Mononuclear cell (primary cell): Measurements from ENCODE around the gene HOXB6. TPM values are rescaled to one million over a fixed set of nuclear protein-coding genes. Genes with fewer than 3 reads are reported as not detected.
A peak's percentile ranks its signal among the peaks of the same experiment; 100 is the strongest.

Experiments
- H3K27me3 ChIP-seq: 2 replicates; pipeline ENCODE4 v1.6.0; 2011; ENCODE audit warnings: low read length, control low read depth; ENCODE audit not compliant: insufficient read depth
- H3K4me1 ChIP-seq: 2 replicates; pipeline ENCODE4 v1.5.1; 2011; ENCODE audit warnings: mild to moderate bottlenecking, low read length, control low read depth; ENCODE audit not compliant: insufficient read depth
- H3K4me3 ChIP-seq: 2 replicates; pipeline ENCODE4 v1.5.1; 2011; ENCODE audit warnings: mild to moderate bottlenecking, low read length, moderate library complexity
- H3K9me3 ChIP-seq: 2 replicates; pipeline ENCODE4 v1.5.1; 2011; ENCODE audit warnings: low read depth, mild to moderate bottlenecking, control low read depth, low read length
- total RNA-seq: library from RNA; depleted of rRNA; stranded (reverse); fragments of >200 nt; gene quantifications from one replicate; pipeline ENCODE4 v1.2.3, GENCODE V29; 2012

HOXB6 gene
- total RNA-seq, 1 donor, result not detected

DNA sequence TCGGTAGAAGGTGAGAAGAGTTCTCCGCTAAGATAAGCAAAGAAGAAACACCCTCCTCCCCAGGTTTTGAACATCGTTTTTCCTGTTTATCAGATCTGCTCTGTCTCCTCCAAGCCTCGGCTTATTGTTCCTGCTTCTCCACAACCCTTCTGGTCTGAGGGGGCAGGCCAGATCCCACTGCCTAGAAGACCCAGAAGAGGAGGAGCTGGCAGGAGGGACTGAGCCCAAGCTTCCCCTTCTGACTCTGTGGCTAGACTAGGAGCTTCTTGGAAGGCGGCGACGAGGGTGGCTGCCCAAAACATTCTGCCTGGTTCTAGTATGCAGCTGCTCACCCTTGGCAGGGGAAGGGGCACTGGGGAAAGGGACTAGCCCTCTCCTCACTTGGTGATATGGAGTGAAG lies 6.0 kb downstream of the HOXB6 start:
- Histone ChIP-seq H3K4me1 (peaks cover 35% of the 10 kb centered on the region), H3K4me3 (no peak overlapping the region), H3K9me3 (no peaks in the 10 kb centered on the region), H3K27me3 (peaks cover 97% of the 10 kb centered on the region)

DNA sequence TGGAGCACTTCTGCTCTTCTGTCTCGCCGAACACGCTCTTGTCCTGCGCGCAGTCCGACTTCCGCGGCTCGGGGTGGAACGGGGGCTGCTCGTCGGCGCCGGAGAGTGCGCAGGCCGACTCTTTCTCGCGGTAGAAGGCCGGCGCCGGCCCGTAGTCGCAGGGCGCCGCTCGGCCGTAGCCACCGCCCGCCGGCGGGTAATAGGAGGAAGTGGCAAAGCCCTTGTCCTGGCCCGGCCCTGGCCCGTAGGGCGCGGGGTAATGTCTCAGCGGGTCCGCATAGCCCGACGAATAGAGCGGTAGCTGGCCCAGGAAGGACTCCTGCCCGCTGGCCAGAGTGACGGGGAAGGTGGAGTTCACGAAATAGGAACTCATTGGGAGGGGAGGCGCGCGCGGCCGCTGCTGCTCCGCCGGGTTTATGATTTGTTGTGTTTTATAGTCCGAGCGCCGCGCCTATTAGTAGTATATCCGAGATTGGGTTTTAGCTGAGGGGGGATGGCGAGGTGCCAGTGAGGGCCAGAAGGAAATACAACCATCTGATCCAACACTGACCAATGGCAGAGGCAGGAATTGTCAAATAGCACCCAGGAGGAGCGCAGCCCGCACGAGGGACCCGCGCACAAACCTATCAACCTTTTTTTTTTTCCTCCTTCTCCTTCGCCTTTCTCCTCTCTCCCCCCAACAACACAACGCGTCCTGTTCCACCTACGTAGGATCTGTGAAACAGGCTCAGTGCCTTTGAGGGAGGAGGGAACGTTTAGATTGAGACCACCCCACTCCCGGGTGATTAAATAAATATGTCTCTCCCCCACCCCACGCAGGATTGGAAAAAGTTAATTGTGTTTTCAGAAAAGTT lies 6.8 kb downstream of the HOXB6 start:
- Histone ChIP-seq H3K27me3 (peaks cover 95% of the 10 kb centered on the region), H3K4me1 (peaks cover 41% of the 10 kb centered on the region), H3K9me3 (no peaks in the 10 kb centered on the region), H3K4me3 (peak overlapping the region; percentile 10)

DNA sequence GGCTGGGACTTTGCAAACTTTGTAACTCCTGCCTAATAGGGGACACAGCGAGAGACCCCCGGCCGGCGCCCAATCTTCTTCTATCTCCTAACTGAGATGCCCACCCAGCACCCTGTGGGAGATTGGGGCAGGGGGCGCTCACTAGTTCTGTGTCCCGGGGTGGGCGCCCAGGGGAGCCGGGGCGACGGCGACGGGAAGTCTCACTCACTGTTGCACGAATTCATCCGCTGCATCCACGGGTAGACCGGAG lies 7.3 kb downstream of the HOXB6 start:
- Histone ChIP-seq H3K9me3 (no peaks in the 10 kb centered on the region), H3K4me3 (peak overlapping the region; percentile 10), H3K4me1 (peaks cover 43% of the 10 kb centered on the region), H3K27me3 (peaks cover 95% of the 10 kb centered on the region)

DNA sequence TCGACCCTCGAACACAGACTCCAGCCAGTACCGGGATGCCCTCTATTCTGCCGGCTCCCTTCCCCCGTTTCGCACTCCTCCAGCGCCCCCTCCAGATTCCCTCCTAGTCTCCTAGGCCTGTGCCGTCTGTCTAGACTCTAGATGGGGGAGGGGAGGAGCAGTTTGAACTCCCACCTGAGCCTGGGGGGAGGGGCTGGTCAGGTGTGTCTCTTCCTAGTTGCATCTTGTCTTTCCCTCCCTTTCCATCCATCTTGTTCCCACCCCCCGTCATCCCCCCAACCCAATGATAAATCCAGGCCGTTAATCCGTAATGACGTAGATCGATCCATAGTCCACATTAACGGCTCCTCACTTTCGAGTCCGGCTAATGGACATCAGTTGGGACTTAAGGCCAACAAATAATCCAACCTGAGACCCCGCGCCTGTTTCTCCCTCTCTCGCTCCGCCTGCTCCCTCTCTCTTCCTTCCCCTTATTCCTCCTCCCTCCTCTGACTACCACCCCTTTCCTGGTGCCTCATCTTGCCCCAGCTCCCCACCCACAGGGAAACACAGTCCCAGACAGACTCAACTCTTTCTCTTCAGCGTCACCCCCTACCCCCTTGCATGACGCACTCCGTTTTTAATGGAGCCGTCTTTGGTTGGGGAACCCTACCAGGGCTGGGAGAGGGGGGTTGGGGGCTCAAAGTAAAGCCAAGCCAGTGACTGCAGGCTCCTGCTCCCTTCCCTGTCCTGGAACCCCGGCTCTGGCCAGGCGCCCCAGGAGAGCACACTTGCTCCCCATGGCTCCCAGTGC lies 7.9 kb downstream of the HOXB6 start:
- peaks cover 42% of the 10 kb centered on the region for H3K4me1 ChIP-seq
- H3K27me3 ChIP-seq, result peaks cover 96% of the 10 kb centered on the region
- H3K9me3 ChIP-seq, result no peaks in the 10 kb centered on the region
- no peak overlapping the region for H3K4me3 ChIP-seq

DNA sequence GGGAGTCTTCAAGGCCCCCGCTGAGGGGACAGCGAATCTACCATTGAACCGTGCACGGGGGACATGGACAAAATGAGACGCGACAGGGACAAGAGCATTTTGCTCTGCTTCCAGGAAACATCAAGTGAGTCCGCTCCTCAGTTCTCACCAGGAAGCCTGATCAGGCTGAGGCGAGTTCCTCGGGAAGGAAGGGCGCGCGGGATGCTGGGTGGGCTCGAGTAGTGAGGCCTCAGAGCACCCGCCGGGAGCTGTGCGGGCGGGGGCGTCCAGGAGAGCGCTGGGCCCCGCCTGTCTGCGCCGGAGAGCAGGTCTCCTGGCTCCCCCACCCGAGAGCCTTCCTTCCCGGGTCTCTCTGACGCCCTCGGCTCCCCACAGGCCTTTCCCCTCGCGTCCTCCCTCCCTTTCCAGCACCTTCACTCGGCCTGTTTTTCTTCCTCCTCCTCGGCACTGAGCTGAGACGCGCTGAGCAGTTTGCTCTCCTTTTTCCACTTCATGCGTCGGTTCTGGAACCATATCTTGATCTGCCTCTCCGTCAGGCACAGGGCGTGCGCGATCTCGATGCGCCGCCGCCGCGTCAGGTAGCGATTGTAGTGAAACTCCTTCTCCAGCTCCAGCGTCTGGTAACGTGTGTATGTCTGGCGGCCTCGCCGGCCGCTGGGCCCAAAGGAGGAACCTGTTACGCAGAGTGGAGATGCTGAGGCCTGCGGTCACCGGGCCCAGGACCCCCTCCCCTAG lies 8.6 kb downstream of the HOXB6 start:
- H3K4me1 ChIP-seq, result peaks cover 42% of the 10 kb centered on the region
- peaks cover 96% of the 10 kb centered on the region for H3K27me3 ChIP-seq
- no peaks in the 10 kb centered on the region for H3K9me3 ChIP-seq

DNA sequence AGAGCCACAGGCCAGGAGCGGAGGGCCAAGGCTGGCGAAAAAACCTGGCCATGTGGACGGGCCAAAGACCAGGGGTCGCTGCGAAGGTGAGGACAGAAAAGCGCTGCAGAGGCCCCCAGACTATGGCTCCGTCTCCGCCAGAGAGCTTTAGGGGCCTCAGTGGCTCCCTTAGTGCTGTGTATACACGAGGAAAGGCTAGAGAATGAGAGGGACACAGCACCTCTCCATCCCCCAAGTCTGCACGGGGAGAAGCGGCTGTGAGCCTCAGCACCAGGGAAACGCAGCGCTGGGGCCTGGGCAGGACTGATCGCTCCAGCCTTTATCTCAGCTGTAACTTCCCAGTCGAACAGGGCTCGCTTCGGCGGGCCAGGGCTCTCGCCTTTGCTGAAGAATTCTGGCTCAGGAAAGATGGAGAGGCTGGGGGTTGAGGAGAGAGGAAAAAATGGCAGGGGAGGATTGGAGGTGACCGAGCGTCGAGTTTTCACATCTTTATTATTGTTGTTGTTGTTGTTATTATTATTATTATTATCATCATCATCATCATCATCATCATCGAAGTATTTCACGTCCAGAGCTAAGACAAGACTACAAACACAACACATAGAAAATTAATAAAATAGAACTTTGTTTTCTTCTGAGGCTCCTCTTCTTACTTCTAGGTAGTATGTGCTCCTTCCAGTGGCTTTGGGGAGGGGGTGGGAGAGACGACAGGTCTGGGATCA lies 9.3 kb downstream of the HOXB6 start:
- no peaks in the 10 kb centered on the region for H3K9me3 ChIP-seq
- peaks cover 96% of the 10 kb centered on the region for H3K27me3 ChIP-seq
- H3K4me1 ChIP-seq, result peaks cover 42% of the 10 kb centered on the region
- H3K4me3 ChIP-seq, result no peak overlapping the region

More for the DNA sequence above, 8.6 kb downstream of the HOXB6 start:
- no peak overlapping the region for H3K4me3 ChIP-seq

DNA sequence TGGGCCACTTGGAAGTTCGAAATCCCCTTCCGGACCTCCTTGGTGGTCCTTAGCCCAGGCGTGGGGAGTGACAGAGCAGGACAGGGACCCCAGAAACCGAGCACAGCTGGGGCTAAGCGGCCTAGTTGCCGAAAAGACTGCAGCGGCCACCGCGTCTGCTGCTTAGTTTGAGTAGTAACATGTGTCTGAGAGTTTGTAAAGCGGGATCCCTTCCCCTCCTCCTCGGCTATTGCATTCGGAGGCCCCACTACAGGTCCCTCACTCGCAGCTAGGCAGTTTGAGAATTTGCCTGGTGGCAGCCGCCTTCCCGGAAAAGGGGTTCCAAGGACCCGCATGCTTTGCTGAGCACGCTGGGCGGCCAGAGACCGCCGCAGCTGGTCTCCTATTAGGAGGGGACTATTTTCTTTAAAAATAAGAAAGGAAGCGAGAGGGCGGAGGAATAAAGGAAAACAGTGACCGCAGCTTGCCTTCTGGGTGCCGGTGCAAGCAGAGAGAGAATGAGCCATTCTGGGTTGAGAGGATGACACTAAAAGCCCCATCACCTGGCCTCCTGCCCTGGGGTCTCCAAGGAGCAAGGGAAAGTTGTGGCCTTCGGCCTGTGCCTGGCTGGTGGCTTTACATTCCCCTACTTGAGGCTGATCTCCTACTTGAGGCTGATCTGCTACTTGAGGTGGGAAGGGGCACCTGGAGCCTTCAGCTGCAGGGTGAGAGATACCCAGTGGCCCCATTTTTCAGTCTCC lies 10.1 kb downstream of the HOXB6 start:
- Histone ChIP-seq H3K4me3 (no peak overlapping the region), H3K27me3 (peaks cover 96% of the 10 kb centered on the region), H3K4me1 (peaks cover 42% of the 10 kb centered on the region)

DNA sequence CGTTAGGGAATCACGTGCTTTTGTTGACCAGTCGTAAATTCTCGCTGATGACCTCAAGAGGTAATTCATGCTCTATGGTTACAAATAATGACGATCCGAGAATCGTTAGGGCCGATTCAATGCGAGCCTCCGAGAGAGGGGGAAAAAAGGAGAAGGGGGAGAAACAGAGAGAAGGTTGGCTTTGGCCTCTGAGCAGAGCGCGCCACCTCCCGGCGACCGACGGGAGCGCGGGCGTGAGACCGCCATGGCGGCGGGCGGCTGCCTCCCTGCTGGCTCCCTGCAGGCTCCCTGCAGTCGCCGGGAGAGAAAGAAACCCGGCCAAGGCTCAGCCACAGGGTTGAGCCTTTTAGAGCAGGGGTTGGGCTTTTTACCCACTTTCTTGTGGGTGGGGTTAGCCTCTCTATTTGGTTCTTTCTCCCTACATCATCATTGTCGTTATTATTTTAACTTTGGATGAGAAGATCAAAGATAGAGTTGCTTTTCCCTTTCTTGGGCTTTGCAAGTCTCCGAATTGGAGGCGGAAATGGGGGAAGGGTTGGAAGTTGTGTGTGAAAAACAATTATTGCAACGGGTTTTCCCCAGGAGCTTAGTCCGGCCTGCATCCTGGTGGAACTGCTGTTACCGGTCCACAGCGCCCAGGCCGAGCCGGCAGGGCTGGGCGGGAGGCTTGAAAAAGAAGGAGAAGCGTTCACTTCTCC lies 10.8 kb downstream of the HOXB6 start:
- Histone ChIP-seq H3K9me3 (no peaks in the 10 kb centered on the region), H3K27me3 (peaks cover 96% of the 10 kb centered on the region), H3K4me1 (peaks cover 42% of the 10 kb centered on the region), H3K4me3 (no peak overlapping the region)

More for the DNA sequence above, 10.1 kb downstream of the HOXB6 start:
- H3K9me3 ChIP-seq, result no peaks in the 10 kb centered on the region

DNA sequence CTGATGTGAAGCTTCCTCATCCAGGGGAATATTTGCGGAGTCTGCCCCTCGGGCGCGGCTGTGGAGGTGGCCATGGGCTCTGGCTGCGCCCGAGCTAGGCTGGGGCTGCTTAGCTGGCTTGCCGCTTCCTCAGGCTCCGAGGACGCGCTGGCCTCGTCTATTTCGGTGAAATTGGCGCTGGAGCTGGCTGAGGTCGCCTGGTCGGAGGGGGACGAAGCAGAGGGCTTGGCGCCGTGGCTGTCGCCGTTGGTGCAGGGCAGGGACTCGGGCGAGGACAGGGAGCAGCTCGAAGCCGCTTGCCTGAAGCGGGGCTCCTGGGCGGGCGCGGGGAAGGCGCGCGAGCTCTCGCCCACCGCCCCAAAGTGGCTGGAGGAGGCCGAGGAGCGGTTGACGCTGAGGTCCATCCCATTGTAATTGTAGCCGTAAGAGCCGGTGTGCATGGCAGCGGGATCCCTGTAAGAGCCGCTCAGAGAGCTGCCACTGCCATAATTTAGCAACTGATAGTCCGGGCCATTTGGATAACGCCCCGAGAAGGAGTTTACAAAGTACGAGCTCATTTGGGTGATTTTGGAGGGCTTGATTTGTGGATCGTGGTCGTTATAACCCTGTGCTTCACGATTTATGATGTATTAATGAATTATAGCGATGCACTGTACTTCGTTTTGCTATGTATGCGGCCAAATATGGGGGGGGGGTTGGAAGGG lies 11.5 kb downstream of the HOXB6 start, which contains the start of gene HOXB5:
Gene HOXB5 (minus strand): TSS at position 654 of the 704 bp plus-strand sequence. CDS start 97 bp downstream, at position 557.
- H3K9me3 ChIP-seq, result no peaks in the 10 kb centered on the region
- no peak within 1 kb of the TSS for H3K4me3 ChIP-seq
- H3K27me3 ChIP-seq, result peaks cover 96% of the 10 kb centered on the region
- H3K4me1 ChIP-seq, result peaks cover 40% of the 10 kb centered on the region

DNA sequence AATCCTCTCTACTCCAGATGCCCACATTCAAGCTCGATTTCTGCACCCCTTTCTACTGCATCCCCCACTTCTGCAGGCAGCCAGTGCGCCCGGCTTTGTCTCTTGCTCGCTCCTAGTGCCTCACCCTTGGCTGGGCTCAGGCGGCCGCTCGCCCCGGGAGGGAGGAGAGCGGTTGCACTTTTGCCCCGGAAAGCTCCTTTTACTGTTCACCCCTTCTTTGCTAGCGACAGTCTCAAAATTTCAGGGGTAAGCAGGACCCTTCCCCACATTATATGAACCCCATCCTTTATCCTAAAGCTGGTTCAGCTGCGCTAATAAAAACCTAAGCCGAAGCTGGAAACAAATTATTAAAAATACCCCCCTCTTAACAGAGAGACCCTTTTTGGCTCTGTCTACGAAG lies 12.2 kb downstream of the HOXB6 start:
- Histone ChIP-seq H3K4me3 (no peak overlapping the region), H3K4me1 (peaks cover 36% of the 10 kb centered on the region), H3K9me3 (no peaks in the 10 kb centered on the region), H3K27me3 (peaks cover 96% of the 10 kb centered on the region)

DNA sequence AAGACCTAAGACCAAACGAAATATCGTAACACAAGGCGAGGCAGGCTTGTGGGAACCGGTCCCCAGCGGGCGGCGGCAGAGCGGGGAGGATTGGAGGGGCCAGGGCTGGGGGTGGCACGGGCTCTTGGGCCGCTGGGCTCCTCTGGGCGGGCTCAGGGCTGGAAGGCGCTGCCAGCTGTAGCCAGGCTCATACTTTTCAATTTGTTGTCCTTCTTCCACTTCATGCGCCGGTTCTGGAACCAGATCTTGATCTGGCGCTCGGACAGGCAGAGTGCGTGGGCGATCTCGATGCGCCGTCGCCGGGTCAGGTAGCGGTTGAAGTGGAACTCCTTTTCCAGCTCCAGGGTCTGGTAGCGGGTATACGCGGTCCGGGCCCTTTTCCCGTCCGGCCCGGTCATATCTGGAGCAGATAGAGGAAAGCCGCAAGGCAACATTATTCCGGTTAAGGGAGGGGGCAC lies 12.7 kb downstream of the HOXB6 start:
- Histone ChIP-seq H3K27me3 (peaks cover 96% of the 10 kb centered on the region), H3K4me1 (peaks cover 36% of the 10 kb centered on the region)

DNA sequence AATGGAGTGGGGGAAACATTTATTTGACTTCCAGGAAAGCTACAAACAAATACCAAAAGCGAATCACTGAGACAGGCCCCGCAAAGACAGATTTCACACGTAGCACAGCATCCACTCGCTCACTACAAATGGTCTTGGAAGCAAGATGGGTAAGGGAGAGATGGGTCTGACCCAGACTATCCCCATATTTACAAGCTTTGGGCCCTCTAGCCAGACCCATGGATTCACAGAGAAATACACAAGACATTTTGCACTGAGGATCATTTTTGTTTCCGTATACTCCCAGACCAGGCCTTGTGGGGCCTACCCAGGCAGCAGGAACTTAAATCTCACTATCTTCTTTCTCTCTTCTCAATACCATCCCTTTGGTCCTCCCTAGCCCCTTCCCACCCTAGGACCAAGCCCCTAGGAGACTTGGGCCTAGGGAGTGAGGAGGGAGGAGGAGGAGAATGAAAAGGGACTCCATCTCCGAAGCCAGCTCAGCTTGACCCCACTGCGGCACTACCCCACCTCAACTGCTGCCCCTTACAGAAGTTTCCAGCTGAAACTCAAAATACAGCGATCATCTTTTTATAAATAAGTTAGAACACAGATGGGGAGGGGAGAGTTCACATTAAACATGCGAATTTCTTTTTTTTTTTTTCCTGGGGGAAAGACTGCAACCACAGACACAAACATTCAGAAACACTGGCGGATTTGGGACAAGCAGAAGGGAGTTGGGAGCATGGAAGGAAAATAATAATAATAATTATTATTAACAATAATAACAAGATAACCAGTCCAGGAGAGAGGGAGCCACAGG lies 13.3 kb downstream of the HOXB6 start:
- H3K4me3 ChIP-seq, result no peak overlapping the region
- H3K4me1 ChIP-seq, result peaks cover 35% of the 10 kb centered on the region
- peaks cover 96% of the 10 kb centered on the region for H3K27me3 ChIP-seq
- H3K9me3 ChIP-seq, result no peaks in the 10 kb centered on the region

More for the DNA sequence above, 12.7 kb downstream of the HOXB6 start:
- H3K4me3 ChIP-seq, result no peak overlapping the region
- no peaks in the 10 kb centered on the region for H3K9me3 ChIP-seq
